ENCODE results near the gene LRRTM1.

The LRRTM1 gene, protein sequence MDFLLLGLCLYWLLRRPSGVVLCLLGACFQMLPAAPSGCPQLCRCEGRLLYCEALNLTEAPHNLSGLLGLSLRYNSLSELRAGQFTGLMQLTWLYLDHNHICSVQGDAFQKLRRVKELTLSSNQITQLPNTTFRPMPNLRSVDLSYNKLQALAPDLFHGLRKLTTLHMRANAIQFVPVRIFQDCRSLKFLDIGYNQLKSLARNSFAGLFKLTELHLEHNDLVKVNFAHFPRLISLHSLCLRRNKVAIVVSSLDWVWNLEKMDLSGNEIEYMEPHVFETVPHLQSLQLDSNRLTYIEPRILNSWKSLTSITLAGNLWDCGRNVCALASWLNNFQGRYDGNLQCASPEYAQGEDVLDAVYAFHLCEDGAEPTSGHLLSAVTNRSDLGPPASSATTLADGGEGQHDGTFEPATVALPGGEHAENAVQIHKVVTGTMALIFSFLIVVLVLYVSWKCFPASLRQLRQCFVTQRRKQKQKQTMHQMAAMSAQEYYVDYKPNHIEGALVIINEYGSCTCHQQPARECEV

DNA sequence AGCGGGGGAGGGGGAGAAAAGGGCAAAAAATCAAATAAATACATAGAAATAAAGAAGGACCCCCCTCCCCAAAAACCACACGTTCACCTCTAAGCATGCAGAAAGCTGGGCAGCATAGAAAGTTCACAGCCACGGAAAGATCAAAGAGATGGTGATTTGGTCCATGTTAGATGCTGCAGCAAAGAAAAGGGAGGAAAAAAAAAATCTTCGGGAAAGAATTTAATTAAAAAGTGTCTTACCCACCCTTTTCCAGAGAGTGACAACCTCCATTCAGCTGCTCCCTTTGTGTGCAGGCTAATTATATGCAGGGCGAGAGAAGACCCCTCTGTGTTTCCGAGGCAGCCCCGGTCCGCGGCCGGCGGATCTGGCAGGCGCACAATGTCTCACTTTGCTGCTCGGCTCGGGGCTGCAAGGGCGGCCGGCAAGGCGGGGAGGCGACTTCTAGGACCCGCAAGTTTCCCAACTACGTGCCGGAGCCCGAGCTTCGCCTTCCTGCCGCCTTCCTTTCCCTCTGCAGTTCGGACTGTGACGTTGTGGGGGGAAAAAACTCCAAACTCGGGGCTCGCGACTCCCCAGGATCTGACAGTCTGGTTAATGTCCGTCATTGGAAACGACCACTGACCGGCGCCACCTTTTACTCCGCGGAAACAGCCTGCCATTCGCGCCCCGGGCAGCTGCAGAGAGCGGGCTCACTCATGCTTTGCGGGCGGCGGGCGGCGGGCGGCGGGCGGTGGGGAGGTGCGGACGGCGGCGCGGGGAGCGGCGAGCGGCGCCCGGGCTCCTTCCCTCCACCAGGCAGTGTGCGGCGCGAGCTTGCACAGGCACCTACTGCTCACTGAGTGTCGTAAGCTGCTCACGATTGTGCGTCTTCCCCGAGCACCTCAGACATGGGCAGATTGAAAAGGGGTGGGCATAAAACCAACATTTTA lies at the start of gene LRRTM1:
Gene LRRTM1, minus strand, starts transcription at position 844 of the 929 bp plus-strand sequence. CDS start 933 bp downstream, outside the sequence.
- DNase-seq (ENCODE audit: low read depth in 3 of 3), result no peak

DNA sequence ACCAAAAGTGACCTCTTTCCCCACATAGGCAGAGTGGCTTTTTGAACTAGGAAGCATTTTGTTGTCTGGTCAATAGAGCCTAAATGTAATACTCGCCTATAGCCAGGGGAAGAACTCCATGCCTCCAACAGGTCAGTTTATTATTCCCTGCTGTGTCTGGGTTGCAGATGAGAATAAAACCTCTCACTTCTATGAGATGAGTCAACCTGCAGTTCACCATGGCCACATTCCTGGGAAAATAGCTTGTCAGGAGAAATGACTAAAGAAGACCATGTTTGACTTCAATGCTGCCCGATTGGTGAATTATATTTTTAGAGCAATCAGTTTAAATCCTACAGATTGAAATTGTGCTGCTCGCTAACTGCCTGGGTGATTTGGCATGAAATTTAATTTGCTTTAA lies 46.7 kb upstream of the LRRTM1 start:
- DNase-seq (ENCODE audit: low read depth in 3 of 3), result no peak

DNA sequence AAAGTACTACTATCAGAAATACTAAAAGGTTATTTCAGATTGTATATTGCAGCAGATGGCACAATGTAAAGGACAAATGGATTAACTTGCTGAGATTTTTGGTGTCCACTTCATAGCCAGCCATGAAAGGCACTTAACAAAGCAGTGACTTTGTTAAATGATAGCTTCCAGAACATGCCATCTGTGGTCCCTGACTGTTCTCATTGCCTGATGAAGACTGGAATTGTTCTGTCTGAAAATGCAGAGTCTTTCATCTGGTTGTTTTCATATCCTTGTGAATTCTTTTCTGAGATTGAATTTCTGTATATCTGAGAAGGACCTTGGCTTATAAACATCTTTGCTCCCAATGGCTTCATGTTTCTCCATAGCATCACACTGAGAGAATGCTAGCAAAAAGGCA lies 44.4 kb upstream of the LRRTM1 start:
- no peak for DNase-seq (ENCODE audit: low read depth in 3 of 3)

DNA sequence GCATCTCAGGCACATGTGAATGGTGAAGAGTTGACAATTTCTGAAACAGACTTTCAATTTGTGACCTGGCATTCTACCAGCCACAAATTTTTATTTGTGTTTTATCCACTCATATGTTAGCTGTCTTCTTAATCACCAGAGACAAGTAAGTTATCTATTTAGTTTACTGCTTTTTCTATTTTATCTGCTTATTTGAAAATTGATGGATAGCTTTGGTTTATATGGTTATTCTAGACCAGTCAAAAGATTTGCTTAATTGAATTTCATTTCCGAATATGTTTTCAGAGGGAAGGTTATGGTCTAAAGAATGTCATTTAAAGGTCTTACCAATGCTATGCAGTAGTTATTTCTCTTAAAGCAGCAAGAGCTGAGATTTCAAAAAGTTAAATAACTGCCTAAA lies 43.5 kb upstream of the LRRTM1 start:
- no peak for DNase-seq (ENCODE audit: low read depth in 3 of 3)

DNA sequence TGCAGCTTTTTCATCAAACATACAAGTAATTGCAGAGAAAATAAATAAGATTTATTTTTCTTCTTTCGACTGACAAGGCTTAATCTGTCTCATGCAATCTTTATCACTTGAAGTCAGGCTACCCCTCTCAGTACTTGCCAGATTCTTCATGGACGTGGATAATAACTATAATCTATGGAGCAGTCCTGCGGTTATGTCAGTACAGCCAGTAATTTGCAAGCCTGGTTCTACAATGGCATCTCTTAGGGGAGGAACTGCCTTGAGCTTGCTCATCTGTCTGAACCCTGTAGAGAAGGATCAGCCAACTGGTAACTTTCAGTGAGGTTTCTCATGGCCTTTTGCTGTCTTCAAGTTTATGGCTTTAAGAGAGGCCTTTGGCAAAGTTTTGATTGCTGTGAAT lies 35.5 kb upstream of the LRRTM1 start:
- no peak for DNase-seq (ENCODE audit: low read depth in 3 of 3)

DNA sequence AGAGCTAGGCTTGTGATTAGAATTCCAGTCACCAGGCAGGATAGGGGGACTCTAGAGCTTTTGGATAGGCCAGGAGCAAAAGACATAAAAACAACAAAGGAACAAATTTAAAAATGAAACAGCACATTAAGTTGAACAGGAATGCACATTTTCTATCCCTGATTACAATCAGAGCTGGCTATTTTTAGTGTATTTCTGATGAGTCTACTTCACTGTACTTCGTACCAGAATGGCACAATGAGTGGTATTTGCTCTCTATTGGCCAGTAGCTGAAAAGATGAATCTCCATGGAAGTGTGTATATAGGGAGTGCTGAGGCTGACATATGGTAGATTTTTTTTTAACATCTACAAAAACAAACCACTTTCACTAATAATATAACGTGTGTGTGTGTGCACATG lies 34.2 kb upstream of the LRRTM1 start:
- no peak for DNase-seq (ENCODE audit: low read depth in 3 of 3)

DNA sequence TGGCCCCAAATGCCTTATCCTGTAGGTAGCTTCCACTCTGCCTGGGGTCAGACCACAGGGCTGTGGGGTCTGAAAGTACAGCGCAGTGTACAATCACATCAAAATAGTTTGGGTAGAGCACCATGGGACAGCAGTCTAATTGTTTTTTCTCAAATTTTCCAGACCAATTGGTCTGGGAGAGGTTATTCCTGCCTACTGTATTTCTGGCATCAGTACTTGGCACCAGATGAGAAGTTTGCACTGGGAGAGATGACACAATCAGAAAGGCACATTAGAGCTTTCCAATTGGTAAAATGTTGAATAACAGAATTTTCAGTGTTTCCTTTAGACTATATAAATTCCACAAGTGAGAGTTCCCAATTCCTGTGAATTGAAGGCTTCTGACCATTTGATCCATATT lies 30.9 kb upstream of the LRRTM1 start:
- DNase-seq (ENCODE audit: low read depth in 3 of 3), result no peak

DNA sequence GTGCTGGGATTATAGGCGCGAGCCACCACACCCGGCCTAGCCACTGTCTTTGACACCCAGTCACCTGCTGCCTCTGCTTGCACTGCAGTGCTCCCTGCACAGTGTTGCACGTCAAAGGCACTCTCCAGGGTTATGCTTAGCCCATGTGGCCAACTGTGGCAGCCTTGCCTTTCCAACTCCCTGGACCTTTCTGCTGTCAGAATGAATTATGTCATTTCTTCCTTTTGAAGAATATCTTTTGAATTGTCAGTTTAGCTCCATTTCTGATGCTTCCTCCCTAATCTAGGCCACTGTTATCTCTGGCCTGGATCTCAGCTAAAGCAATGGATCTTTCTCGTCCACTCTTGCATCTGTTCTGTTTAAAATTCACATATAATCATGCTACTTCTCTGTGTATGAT lies 29.3 kb upstream of the LRRTM1 start:
- DNase-seq (ENCODE audit: low read depth in 3 of 3), result no peak

DNA sequence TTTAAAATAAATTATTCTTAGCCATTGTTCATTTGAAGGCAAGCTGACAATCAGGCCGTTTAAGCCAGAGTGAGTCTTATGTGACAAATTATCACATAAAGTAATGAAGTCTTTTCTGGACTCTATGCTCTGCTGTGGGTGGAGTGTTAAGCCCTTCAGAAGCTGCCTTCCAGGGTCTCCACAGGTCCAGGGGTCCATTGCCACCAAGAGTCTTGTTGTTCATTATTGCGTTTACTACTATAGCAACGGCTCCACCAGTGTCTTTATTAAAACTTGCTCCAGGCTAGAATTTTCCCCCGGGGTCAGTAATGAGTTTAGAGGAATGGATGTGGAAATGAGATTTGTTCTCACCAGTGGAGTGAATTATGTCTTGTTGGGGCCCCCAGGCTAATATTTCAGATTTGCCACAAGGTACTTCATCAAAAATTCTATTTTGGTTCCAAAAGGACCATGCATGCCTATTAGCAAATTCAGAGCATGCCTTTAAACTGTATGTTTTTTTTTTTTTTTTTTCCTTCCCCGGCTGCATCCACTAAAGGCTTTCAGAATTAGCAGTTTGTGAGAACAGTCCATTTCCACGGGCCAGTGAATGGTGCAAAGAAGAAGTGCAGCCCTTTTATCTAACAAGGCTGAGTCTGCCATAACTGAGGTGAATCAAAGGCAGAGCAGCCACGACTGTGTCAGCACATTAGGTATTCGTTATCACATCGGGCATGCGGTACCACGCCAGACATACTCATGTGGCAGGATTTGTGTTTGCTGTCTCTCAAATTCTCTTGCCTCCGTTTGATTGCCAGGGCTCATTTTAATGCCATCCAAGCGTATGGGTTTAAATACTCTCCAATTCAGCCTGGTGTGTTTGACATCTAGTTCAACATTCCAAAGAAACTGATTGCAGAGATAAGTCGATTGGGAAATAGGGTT lies 26.2 kb upstream of the LRRTM1 start:
- no peak for DNase-seq (ENCODE audit: low read depth in 3 of 3)

DNA sequence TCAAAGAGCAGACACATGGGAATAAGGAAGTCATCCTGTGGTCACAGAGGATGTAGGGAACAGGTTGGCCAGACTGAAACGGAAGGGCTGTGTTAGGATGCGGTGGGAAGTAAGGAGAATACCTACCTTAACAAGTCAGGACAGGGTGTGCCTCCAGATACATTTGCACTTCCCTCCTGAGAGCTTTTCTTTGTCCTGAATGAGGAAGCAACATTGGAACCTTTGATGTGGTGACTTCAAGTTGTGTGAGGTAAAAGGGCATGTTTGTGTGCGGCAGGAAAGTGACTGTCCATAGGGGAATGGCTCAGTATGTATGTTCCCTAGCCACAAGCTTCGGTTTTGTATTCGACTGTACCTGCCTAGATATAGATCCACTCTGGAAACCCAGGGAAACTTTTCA lies 24.9 kb upstream of the LRRTM1 start:
- DNase-seq (ENCODE audit: low read depth in 3 of 3), result no peak

DNA sequence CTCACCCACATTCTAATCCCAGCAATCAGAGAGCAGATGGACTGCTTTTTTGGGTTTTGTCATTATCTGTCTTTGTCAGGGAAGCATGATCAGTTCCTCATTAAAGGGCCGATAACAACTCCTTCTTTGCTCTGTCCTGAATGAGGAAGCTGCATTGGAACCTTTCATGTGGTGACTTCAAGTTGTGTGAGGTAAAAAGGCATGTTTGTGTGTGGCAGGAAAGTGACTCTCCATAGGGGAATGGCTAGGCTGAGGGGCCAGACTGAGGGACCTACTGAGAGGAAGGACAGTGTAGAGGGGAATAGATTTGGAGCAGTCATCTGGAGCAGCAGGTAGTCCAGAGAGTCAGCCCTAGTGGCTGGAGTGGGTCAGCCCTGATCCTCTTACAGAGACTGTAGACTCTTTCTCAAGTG lies 23.6 kb upstream of the LRRTM1 start:
- no peak for DNase-seq (ENCODE audit: low read depth in 3 of 3)

DNA sequence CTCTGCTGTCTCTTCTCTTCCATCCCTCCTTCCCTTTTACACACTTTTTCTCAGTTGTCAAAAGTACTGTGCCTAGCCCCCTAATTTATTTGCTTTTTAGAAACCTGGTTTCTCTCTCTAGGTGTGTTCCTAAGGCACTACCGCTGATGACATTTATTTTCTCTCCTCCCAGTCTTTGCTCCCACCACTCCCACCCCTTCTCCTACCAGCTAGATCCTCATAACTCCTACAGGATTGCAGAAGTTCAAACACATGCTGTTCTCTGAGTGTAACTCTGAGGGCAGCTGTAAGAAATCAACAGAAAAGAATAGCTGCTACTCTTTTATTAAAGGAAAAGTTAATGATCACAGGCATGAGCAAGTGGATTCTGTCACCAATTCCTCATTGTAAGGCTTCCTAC lies 22.3 kb upstream of the LRRTM1 start:
- DNase-seq (ENCODE audit: low read depth in 3 of 3), result no peak

DNA sequence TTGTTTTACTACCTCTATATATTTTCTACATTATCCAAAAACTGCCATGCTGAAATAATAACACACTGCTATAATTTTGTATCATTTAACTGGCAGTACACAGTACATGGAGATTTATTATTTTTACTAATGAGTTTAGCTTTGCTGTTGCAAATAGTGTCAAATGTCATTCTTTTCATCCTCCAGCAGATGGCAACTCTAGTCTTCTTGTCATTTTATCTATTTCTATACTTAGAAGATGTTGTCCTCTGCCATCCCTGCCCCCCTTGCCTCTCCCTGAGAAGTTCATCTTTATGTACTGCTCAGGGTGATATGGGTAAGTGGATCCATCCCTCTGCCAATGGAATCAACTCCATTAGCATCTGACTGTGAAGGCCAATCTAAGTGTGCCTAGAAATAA lies 21.7 kb upstream of the LRRTM1 start:
- no peak for DNase-seq (ENCODE audit: low read depth in 3 of 3)

DNA sequence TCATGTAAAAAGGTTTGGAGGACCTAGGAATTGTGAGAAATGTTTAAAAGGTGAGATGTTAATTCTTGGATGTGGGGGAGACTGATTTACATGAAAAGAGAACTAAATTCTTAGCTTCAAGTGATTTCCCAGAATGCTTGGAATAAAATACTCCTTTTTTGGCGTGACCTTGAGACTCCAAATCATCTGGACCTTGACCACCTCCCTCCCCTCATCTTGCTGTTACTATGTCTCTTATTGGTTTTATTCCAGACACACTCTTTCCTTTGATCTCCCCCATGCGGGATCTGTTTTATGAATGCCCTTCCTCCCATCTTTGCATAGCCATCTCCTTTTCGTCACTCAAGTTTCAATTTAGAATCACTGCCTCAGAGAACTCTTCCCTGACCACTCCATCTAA lies 20.0 kb upstream of the LRRTM1 start:
- DNase-seq (ENCODE audit: low read depth in 3 of 3), result no peak

DNA sequence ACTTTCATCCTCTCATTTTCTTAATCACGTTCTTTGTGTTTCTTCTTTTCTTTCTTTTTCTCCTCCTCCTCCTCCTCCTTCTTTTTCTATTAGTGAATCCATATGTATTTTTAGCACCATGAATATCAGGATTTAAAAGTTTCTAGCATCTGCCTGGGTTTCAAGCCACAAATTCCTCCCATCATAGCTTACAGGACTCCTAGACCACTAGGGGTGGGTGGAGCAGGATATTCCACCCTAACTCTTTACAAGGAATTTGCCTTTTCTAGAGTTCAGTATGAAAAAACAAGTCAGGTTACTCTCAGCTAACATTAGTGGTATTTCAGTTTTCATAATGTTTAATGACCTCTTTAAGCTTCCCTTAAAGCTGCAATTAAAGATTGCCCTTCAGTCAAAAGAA lies 19.1 kb upstream of the LRRTM1 start:
- no peak for DNase-seq (ENCODE audit: low read depth in 3 of 3)

DNA sequence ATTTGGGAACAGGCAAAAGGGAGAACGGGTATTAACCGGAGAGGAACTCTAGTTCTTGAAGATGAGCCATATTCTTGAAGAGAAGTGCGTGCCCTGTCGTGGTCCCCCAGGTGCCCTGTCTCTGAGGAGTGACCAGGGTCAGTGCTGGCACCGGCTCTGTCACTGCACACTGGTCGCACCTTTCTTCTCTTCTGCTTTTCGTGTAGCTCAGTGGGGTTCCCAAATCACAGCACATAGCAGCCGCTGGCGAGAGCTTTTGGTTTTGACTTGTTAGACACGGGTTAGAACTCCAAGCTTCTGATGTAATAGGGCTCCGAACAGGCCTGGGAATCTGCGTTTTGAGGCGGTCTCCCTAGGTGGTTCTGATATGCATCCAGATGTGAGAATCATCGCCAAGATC lies 18.4 kb upstream of the LRRTM1 start:
- no peak for DNase-seq (ENCODE audit: low read depth in 3 of 3)

DNA sequence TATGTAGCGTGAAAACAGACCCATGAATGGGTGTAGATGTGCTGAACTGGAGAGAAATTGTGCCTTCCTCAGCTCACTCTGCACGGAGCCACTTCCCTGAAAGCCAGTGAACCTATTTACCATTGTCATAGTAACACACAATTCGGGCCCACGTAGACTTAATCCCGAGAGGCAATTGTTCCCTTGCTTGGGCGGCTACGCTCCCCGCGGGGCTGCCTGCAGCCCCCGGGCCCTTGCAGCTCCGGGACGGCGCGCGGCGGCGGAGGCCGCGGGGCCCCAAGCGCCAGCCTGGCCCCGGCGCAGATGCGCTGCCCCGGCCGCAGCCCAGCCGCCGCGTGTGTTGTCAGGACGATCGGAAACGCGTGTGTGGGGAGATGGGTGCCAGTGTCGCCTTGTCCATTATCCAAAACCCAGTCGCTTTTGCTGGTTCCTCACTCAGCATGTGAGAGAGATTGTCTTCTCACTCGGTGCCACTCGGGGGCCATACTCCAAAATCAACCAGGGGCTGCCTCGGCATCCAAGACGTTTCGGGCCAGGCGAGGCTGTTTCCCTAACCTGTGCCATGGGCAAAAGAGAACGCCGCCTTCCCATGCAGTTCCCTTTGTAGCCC lies 17.9 kb upstream of the LRRTM1 start:
- no peak for DNase-seq (ENCODE audit: low read depth in 3 of 3)

DNA sequence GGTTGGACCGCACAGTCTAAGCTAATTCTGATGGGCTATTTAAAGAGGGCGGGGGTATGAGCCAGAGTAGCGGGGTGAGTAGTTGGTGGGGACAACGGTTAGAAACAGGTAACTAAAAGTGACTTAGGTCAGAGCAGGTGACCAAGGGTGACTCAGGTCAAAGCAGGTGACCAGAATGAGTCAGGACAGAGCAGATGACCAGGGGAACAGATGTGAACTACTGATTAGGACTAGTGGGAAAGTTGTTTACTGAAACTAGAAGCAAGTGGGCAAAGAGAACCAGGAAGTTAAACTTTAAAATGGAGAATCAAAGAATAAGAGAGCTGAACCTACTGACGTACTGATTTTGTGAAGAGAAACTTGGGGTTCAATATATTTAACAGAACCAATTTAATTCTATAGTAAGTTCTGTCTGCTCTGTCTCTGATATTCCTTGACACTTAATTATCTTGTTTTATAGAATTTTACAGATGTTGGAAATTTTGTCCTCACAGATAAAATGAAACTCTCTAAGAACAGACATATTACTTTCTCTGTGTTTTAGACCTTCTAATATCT lies 7.8 kb upstream of the LRRTM1 start:
- DNase-seq (ENCODE audit: low read depth in 3 of 3), result no peak

DNA sequence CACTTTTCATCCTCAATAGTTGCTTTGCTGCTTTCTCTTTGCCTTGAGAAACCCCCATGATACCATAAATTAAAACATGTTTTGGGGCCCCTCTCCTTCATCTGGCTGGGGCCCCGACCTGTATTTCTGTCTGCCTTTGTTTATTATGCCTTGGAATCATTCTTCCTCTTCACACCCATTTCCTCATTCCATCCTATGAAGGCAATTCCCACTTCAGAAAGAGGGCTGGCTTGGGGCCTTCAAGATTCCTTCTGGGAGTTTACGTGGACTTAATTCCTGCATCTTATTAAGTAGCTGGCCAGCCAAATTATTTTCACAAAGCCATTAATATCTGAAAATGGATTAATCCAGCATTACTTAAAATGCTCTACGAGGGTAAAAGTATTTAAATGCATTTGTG lies 6.8 kb upstream of the LRRTM1 start:
- no peak for DNase-seq (ENCODE audit: low read depth in 3 of 3)

DNA sequence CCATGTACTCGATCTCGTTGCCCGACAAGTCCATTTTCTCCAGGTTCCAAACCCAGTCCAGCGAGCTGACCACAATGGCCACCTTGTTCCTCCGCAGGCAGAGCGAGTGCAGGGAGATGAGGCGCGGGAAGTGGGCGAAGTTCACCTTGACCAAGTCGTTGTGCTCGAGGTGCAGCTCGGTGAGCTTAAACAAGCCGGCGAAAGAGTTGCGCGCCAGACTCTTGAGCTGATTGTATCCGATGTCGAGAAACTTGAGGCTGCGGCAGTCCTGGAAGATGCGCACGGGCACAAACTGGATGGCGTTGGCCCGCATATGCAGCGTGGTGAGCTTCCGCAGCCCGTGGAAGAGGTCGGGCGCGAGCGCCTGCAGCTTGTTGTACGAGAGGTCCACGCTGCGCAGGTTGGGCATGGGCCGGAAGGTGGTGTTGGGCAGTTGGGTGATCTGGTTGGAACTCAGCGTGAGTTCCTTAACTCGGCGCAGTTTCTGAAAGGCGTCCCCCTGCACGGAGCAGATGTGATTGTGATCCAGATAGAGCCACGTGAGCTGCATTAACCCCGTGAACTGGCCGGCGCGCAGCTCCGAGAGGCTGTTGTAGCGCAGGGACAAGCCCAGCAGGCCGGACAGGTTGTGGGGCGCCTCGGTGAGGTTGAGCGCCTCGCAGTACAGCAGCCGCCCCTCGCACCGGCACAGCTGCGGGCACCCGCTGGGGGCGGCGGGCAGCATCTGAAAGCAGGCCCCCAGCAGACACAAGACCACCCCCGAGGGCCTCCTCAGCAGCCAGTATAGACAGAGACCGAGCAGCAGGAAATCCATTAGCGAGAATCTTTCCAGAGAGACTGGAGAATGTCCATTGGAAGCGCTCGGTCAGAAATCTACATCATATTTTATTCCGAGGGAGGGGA lies 1.3 kb downstream of the LRRTM1 start:
- no peak for DNase-seq (ENCODE audit: low read depth in 3 of 3)

Data from stimulated activated CD4-positive, alpha-beta T cell treated with anti-CD3 and anti-CD28 coated beads, TNF-alpha, amount 100 ng/mL, for 48 hours (primary cell).